Measurements from ENCODE around the gene IL1F10. TPM values are rescaled to one million over a fixed set of nuclear protein-coding genes. Genes with fewer than 3 reads are reported as not detected.

IL1F10 gene
- total RNA-seq, 2 donors from 2014 or later, result not detected

- Histone ChIP-seq H3K36me3 (no peaks in the 10 kb centered on the region), H3K4me1 (replicated peaks) (no peaks in the 10 kb centered on the region), H3K27ac (no peak overlapping the region), H3K9me3 (no peaks in the 10 kb centered on the region), H3K27me3 (replicated peaks; ENCODE audit: insufficient read depth) (no peaks in the 10 kb centered on the region), H3K4me3 (no peak overlapping the region)
- WGBS, result 100% methylated on average over 1 of the region's 1 CpG
- intact Hi-C loops (cut with DNase I), result no loop called here
- DNase-seq (ENCODE audit: low spot score), result no peak
- no peak for TF ChIP-seq POLR2AphosphoS5 (IDR thresholded peaks at IDR 0.05)
- no peak for TF ChIP-seq POLR2A (IDR thresholded peaks at IDR 0.05)
- TF ChIP-seq, protein P1, sequence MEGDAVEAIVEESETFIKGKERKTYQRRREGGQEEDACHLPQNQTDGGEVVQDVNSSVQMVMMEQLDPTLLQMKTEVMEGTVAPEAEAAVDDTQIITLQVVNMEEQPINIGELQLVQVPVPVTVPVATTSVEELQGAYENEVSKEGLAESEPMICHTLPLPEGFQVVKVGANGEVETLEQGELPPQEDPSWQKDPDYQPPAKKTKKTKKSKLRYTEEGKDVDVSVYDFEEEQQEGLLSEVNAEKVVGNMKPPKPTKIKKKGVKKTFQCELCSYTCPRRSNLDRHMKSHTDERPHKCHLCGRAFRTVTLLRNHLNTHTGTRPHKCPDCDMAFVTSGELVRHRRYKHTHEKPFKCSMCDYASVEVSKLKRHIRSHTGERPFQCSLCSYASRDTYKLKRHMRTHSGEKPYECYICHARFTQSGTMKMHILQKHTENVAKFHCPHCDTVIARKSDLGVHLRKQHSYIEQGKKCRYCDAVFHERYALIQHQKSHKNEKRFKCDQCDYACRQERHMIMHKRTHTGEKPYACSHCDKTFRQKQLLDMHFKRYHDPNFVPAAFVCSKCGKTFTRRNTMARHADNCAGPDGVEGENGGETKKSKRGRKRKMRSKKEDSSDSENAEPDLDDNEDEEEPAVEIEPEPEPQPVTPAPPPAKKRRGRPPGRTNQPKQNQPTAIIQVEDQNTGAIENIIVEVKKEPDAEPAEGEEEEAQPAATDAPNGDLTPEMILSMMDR (IDR thresholded peaks at IDR 0.05), result no peak
Measured at GRCh38 chr2:113060796-113061195, 7.0 kb upstream of the IL1F10 start.

GRCh38 chr2:113061241-113061640 lies 6.5 kb upstream of the IL1F10 start:
- Histone ChIP-seq H3K4me3 (no peak overlapping the region), H3K4me1 (replicated peaks) (no peaks in the 10 kb centered on the region), H3K9me3 (no peaks in the 10 kb centered on the region), H3K27me3 (replicated peaks; ENCODE audit: insufficient read depth) (no peaks in the 10 kb centered on the region), H3K36me3 (no peaks in the 10 kb centered on the region), H3K27ac (no peak overlapping the region)
- TF ChIP-seq POLR2A (IDR thresholded peaks at IDR 0.05) (no peak), POLR2AphosphoS5 (IDR thresholded peaks at IDR 0.05) (no peak)
- TF ChIP-seq, protein P1 (IDR thresholded peaks at IDR 0.05), result no peak
- intact Hi-C loops (cut with DNase I), result no loop called here
- no peak for DNase-seq (ENCODE audit: low spot score)
- 94% methylated on average over 2 of the region's 2 CpGs for WGBS

GRCh38 chr2:113061896-113062770 lies 5.6 kb upstream of the IL1F10 start:
- H3K27ac ChIP-seq, result no peak overlapping the region
- H3K4me1 ChIP-seq (replicated peaks), result no peaks in the 10 kb centered on the region
- TF ChIP-seq POLR2A (IDR thresholded peaks at IDR 0.05) (no peak), POLR2AphosphoS5 (IDR thresholded peaks at IDR 0.05) (no peak)
- TF ChIP-seq, protein P1 (IDR thresholded peaks at IDR 0.05), result no peak
- H3K36me3 ChIP-seq, result no peaks in the 10 kb centered on the region
- no peak overlapping the region for H3K4me3 ChIP-seq
- DNase-seq (ENCODE audit: low spot score), result no peak
- WGBS, result 91% methylated on average over 14 of the region's 18 CpGs
- intact Hi-C loops (cut with DNase I), result no loop called here
- no peaks in the 10 kb centered on the region for H3K27me3 ChIP-seq (replicated peaks; ENCODE audit: insufficient read depth)
- no peaks in the 10 kb centered on the region for H3K9me3 ChIP-seq

- H3K4me1 ChIP-seq (replicated peaks), result no peaks in the 10 kb centered on the region
- DNase-seq (ENCODE audit: low spot score), result no peak
- intact Hi-C loops (cut with DNase I), result no loop called here
Measured at GRCh38 chr2:113064281-113064680, 3.5 kb upstream of the IL1F10 start.

More at GRCh38 chr2:113064281-113064680, 3.5 kb upstream of the IL1F10 start:
- 91% methylated on average over 5 of the region's 5 CpGs for WGBS
- TF ChIP-seq POLR2A (IDR thresholded peaks at IDR 0.05) (no peak), POLR2AphosphoS5 (IDR thresholded peaks at IDR 0.05) (no peak)
- TF ChIP-seq, protein P1 (IDR thresholded peaks at IDR 0.05), result no peak
- H3K4me3 ChIP-seq, result no peak overlapping the region
- no peak overlapping the region for H3K27ac ChIP-seq
- H3K36me3 ChIP-seq, result no peaks in the 10 kb centered on the region
- H3K27me3 ChIP-seq (replicated peaks; ENCODE audit: insufficient read depth), result no peaks in the 10 kb centered on the region
- H3K9me3 ChIP-seq, result no peaks in the 10 kb centered on the region
